Activated naive CD4-positive, alpha-beta T cell treated with anti-CD3 and anti-CD28 coated beads, Interleukin-2, amount 10 ng/mL, durations not matched to agents 7 days and 5 days (primary cell): ENCODE measurements around the gene TYSND1.

ENCODE experiments used
- CTCF ChIA-PET: fragments of 350-600 bp; sonication (Branson Sonifier 250); formaldehyde crosslinking; loops from one replicate; lab custom pipeline; 2021; ENCODE audit warnings: antibody characterized with exemption; lab: Charles Lee
- DNase-seq: peaks from one replicate; pipeline ENCODE4 v3.0.0-alpha.2; 2020
- H3K27ac Mint-ChIP-seq: one replicate; pipeline ENCODE4 v1.8.0; 2021; ENCODE audit warnings: mild to moderate bottlenecking, moderate library complexity, mixed read lengths
- H3K27me3 Mint-ChIP-seq: one replicate; pipeline ENCODE4 v1.8.0; 2021; ENCODE audit warnings: mild to moderate bottlenecking, mixed read lengths
- H3K36me3 Mint-ChIP-seq: one replicate; pipeline ENCODE4 v1.8.0; 2021; ENCODE audit warnings: mixed read lengths
- H3K4me1 Mint-ChIP-seq: one replicate; pipeline ENCODE4 v1.8.0; 2021; ENCODE audit warnings: mixed read lengths
- H3K4me3 Mint-ChIP-seq: one replicate; pipeline ENCODE4 v1.8.0; 2021; ENCODE audit warnings: mild to moderate bottlenecking, moderate library complexity, mixed read lengths
- H3K9me3 Mint-ChIP-seq: one replicate; pipeline ENCODE4 v1.8.0; 2021; ENCODE audit warnings: mixed read lengths

TYSND1 gene

DNA sequence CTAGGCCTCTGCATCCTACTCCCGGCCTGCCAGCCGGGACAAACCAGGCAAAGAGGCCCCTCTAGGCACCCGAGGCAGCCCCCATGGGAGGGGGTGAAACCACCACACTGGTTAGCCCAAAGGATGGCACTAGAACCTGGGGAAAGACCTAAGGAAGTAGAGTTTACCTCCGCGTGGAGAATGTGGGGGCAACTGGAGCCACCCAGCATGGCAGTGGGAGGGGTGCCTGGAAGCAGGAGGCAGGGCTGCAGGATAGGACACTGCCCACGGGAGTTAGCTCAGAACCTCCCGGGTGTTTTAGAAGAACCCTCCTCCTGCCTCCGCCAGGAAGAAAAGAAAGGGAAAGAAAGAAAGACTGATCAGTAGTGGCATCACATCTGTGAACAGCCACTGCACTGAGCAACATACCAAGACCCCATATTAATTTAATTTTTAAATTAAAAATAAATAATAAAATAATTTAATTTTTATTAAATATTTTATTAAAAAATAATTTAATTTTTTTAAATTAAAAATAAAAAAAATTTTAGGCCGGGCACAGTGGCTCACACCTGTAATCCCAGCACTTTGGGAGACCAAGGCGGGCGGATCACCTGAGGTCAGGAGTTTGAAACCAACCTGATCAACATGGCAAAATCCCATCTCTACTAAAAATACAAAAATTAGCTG is 25.1 kb downstream of the TYSND1 start:
- Mint-ChIP-seq H3K9me3 (no peaks in the 10 kb centered on the region), H3K4me1 (no peaks in the 10 kb centered on the region), H3K27ac (no peak overlapping the region), H3K4me3 (no peak overlapping the region), H3K27me3 (peaks cover 3% of the 10 kb centered on the region), H3K36me3 (no peaks in the 10 kb centered on the region)
- CTCF ChIA-PET: interaction anchor here (1.0 kb wide), 1 partner anchor 25 kb away, joined by 3 read pairs; no protein-coding TSS in a partner anchor
- DNase-seq: no peak

DNA sequence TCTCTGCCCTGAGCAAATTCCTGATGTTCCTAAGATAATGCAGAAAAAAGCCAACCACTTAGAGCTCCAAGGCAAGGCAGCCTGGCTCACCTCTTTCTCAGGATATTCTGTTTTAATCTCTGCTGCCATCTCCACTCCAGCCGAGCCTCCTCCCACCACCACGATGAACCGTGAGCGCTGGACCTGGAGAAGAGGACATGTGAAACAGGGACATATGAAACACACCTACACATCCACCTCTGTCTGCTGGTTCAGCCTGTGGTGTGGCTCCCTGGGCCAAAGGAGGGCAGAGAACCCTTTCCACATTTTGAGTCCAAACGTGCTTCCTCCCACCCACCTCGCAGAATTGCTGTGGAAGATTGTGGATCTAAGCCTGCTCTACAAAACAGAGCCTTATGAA is 26.1 kb downstream of the TYSND1 start:
- DNase-seq: no peak
- CTCF ChIA-PET: interaction anchor here (1.0 to 1.2 kb wide), 2 partner anchors 10 to 26 kb away, joined by 3 to 4 read pairs; partner anchors contain the start of gene TYSND1
- no peaks in the 10 kb centered on the region for H3K9me3 Mint-ChIP-seq
- peaks cover 2% of the 10 kb centered on the region for H3K4me1 Mint-ChIP-seq
- peaks cover 3% of the 10 kb centered on the region for H3K27me3 Mint-ChIP-seq
- no peaks in the 10 kb centered on the region for H3K36me3 Mint-ChIP-seq
- H3K4me3 Mint-ChIP-seq: no peak overlapping the region
- no peak overlapping the region for H3K27ac Mint-ChIP-seq

DNA sequence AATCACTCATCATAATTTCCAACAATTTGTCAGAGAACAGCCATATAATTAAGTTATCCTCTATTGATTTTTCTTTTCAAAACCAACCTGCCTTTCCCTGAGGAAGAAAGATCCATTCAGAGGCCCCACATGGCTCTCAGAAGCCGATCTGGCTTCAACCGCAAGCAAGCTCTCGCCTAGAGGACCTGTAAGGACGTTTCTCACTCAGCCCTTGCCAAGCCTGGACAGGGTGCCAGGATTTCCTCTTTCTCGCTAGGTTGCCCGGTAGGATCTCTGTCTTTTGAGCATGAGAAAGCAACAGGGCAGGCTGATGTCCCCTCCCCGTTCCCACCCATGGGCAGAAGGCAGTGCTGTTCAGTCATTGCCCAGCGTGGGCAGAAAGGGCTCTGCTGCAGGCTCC is 26.9 kb downstream of the TYSND1 start:
- CTCF ChIA-PET: interaction anchor here (1.0 to 2.3 kb wide), 3 partner anchors 11 to 27 kb away, joined by 3 to 7 read pairs (median 4); partner anchors contain the start of gene TYSND1
- Mint-ChIP-seq H3K4me3 (no peak overlapping the region), H3K27ac (no peak overlapping the region), H3K27me3 (peaks cover 3% of the 10 kb centered on the region), H3K4me1 (peaks cover 2% of the 10 kb centered on the region), H3K9me3 (no peaks in the 10 kb centered on the region), H3K36me3 (no peaks in the 10 kb centered on the region)
- DNase-seq: no peak

DNA sequence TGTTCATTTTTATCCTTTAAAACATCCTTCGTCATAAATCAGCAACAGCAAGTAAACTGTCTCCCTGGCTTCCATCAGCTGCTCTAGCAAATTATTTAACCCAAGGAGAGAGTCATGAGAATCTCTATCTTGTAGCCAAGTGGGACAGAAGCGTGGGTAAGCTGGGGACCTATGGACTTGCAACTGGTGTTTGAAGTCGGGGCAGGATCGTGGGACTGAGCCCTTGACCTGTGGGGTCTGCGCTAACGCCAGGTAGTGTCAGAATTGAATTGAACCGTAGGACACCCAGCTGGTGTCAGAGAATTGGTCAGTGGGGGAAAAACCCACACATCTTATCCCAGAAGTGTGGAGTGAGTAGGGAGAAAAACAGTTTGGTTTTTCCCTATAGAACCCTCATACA is 27.3 kb downstream of the TYSND1 start:
- H3K9me3 Mint-ChIP-seq: no peaks in the 10 kb centered on the region
- no peak for DNase-seq
- H3K27me3 Mint-ChIP-seq: peaks cover 3% of the 10 kb centered on the region
- no peaks in the 10 kb centered on the region for H3K36me3 Mint-ChIP-seq
- CTCF ChIA-PET: interaction anchor here (0.9 to 5.0 kb wide), 7 partner anchors 9 to 245 kb away, joined by 3 to 43 read pairs (median 7); partner anchors contain the start of gene TYSND1
- H3K4me3 Mint-ChIP-seq: no peak overlapping the region
- H3K27ac Mint-ChIP-seq: no peak overlapping the region
- H3K4me1 Mint-ChIP-seq: peaks cover 2% of the 10 kb centered on the region

DNA sequence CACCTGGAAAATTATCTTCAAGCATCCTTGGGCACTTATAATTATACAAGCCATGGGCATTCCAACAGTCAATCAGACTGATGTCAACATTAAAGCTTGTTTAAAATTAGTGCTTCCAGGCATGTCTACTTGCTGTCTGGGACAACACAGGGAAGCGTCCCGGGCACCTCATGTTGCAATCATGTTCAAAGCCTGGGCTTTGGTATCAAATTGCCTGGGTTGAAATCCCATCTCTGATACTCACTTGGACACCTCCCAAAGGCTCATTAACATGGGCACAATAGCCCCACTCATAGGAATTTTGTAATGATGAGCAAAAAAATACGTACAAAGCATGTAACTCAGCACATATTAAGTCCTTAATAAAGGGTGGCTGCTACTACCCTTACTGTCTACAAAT is 28.3 kb downstream of the TYSND1 start:
- Mint-ChIP-seq H3K4me1 (peaks cover 2% of the 10 kb centered on the region), H3K27me3 (peaks cover 3% of the 10 kb centered on the region), H3K27ac (no peak overlapping the region), H3K9me3 (no peaks in the 10 kb centered on the region), H3K4me3 (no peak overlapping the region), H3K36me3 (peaks cover 2% of the 10 kb centered on the region)
- CTCF ChIA-PET: interaction anchor here (0.9 to 5.0 kb wide), 10 partner anchors 8 to 246 kb away, joined by 3 to 43 read pairs (median 6); partner anchors contain the start of gene TYSND1
- no peak for DNase-seq

DNA sequence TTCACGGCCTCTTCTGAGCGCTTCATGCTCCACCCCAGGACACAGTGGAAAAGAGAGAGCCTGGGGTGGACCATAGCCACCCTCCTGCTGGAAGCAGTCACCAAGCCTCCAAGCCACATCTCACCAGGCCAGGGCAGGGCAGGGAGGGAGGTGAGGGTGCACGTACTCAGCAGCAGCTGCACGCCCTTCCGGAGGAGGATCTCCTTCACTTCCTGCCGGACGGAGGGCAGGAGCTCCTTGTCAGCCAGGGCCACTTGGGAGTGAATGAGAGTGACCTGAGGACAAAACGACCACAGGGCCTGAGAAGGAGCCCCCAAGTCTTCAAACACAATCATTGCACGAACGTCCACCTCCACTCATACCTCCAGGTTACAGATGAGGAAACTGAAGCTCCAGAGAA is 28.9 kb downstream of the TYSND1 start:
- peaks cover 3% of the 10 kb centered on the region for H3K27me3 Mint-ChIP-seq
- no peak for DNase-seq
- H3K4me3 Mint-ChIP-seq: no peak overlapping the region
- H3K9me3 Mint-ChIP-seq: no peaks in the 10 kb centered on the region
- no peak overlapping the region for H3K27ac Mint-ChIP-seq
- peaks cover 2% of the 10 kb centered on the region for H3K36me3 Mint-ChIP-seq
- H3K4me1 Mint-ChIP-seq: peaks cover 2% of the 10 kb centered on the region
- CTCF ChIA-PET: interaction anchor here (1.4 to 5.0 kb wide), 7 partner anchors 11 to 246 kb away, joined by 3 to 43 read pairs (median 10); partner anchors contain the start of gene TYSND1

DNA sequence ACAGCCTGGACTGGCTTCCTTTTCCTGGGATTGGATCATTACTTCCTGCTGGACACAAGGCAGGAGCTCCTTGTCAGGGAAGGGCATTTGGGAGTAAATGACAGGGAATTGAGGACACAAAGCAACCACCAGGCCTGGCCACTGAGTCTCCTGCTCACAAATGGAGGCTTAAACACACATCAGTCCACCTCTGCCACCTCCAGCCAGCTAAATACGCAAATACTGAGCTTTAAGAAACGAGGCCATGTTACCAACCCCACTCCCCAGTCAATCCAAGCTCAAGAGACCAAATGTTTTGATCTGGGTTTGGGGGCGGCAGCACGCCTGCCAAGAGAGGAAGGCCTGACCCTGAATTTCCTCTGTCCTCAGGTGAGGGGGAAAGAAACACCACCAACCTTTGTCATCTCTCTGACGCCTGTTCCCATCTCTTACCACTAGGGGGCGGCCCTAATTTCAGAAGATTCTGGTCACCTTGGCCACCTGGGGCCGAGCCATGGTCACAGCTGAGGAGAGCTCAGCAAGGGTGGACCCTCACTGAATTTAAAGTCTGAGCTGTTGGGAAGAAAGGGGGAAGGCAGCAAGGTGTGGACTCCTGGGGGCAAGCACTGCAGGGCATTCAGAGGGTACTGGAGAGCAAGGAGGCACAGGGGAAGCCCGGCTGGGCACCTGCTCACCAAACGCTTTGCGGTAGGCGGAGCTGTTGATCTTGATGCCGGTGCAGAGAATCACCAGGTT is 30.4 kb downstream of the TYSND1 start:
- Mint-ChIP-seq H3K4me1 (peaks cover 10% of the 10 kb centered on the region), H3K4me3 (no peak overlapping the region), H3K27ac (no peak overlapping the region), H3K36me3 (peaks cover 2% of the 10 kb centered on the region), H3K27me3 (peaks cover 3% of the 10 kb centered on the region), H3K9me3 (no peaks in the 10 kb centered on the region)
- CTCF ChIA-PET: interaction anchor here (0.6 to 5.0 kb wide), 38 partner anchors 9 to 619 kb away, joined by 3 to 51 read pairs (median 4); partner anchors contain the start of genes SAR1A and TYSND1
- DNase-seq: peak; percentile 68

DNA sequence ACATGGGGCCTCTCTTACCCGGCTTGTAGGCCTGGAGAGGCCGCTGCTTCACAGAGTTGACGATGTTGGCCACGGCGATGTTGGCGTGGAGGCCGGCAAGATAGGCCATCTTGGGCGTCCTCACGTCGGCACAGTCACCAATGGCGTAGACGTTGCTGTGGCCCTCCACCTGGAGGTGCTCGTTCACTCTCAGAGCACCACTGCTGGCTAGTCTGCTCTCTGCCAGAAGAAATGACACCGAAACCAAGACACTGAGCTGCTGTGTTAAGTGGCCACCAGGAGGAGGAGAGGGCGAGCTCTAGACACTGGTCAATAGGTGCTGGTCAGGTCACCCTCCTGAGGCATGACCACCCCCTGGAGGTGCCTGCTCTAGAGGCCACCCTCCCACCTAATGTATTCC is 31.6 kb downstream of the TYSND1 start:
- peaks cover 10% of the 10 kb centered on the region for H3K4me1 Mint-ChIP-seq
- no peak overlapping the region for H3K4me3 Mint-ChIP-seq
- H3K27ac Mint-ChIP-seq: no peak overlapping the region
- H3K27me3 Mint-ChIP-seq: no peaks in the 10 kb centered on the region
- CTCF ChIA-PET: interaction anchor here (0.7 to 5.0 kb wide), 19 partner anchors 8 to 272 kb away, joined by 3 to 51 read pairs (median 8); partner anchors contain the start of genes SAR1A and TYSND1
- peaks cover 2% of the 10 kb centered on the region for H3K36me3 Mint-ChIP-seq
- no peak for DNase-seq
- no peaks in the 10 kb centered on the region for H3K9me3 Mint-ChIP-seq

DNA sequence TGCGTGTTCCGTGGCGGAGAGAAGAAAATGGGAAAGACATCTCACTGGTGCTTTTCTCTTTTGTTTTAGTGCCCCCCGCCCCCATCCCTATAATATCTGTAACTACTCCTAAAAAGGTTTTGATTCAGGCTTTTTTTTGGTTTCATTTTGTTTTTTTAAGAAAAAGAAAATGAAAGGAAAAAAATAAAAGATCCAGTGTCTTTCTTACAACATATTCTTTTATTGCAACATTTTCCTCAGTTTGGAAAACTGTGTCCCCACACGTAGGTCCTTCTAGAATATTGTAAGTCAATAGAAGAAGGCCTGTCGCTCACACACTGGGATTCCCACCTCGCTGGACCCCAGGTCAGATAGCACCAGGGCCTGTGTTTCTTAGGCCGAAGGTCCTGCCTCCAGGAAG is 34.4 kb downstream of the TYSND1 start:
- H3K27ac Mint-ChIP-seq: no peak overlapping the region

DNA sequence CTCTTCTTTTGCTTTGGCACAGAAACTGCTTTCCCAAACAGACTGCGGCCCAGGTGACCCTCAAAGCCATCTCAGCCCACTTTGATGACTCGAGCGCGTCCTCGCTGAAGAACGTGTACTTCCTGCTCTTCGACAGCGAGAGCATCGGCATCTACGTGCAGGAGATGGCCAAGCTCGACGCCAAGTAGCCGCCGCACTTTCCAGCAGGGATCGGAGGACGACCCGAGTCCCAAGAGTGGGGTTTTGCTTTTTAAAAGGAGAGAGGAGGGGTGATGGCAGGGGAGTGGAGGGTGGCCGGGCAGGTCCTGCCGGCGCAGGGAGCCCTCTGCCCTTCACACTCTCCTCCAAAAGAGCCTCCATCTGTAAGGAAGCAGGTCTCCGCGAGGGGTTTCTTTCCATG is 35.0 kb downstream of the TYSND1 start:
- Mint-ChIP-seq H3K27ac (no peak overlapping the region), H3K4me3 (no peak overlapping the region), H3K36me3 (peaks cover 2% of the 10 kb centered on the region), H3K9me3 (no peaks in the 10 kb centered on the region), H3K27me3 (no peaks in the 10 kb centered on the region), H3K4me1 (peaks cover 10% of the 10 kb centered on the region)
- CTCF ChIA-PET: interaction anchor here (1.5 kb wide), 1 partner anchor 15 kb away, joined by 3 read pairs; no protein-coding TSS in a partner anchor
- no peak for DNase-seq

More for the DNA sequence above, 34.4 kb downstream of the TYSND1 start:
- no peak for DNase-seq
- CTCF ChIA-PET: no interaction called here
- no peaks in the 10 kb centered on the region for H3K27me3 Mint-ChIP-seq
- peaks cover 2% of the 10 kb centered on the region for H3K36me3 Mint-ChIP-seq
- peaks cover 10% of the 10 kb centered on the region for H3K4me1 Mint-ChIP-seq
- no peak overlapping the region for H3K4me3 Mint-ChIP-seq
- H3K9me3 Mint-ChIP-seq: no peaks in the 10 kb centered on the region

DNA sequence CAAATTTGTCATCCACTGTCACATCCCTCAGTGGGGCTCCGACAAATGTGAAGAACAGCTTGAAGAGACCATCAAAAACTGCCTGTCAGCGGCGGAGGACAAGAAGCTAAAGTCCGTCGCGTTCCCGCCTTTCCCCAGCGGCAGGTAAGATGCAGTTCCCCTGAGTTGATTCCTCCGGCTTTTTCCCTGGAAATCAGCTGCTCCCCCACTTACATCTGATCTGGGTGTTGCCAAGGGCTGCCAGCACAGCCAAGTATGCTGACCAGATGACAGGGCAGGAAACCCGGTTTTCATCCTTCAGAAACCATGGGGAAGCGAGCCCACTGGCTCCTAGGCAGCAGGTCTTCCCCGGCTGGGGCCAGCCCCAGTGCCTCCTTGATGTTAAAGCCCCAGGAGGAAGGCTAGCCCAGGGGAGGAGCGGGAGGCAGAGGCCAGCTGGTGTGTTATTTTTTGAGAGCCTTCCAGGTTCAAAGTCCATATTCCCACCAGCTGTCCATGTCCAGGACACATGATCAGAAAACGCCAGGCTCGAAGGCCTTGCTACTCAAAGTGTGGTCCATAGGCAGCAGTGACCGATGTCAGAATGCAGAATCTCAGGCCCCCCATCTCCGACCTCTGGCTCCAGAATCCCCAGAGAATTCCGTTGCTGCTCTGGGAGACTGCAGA is 37.3 kb downstream of the TYSND1 start:
- Mint-ChIP-seq H3K36me3 (peaks cover 2% of the 10 kb centered on the region), H3K27me3 (no peaks in the 10 kb centered on the region), H3K9me3 (no peaks in the 10 kb centered on the region), H3K4me3 (no peak overlapping the region), H3K4me1 (peaks cover 8% of the 10 kb centered on the region), H3K27ac (no peak overlapping the region)
- no peak for DNase-seq
- CTCF ChIA-PET: interaction anchor here (1.1 kb wide), 1 partner anchor 15 kb away, joined by 3 read pairs; no protein-coding TSS in a partner anchor

DNA sequence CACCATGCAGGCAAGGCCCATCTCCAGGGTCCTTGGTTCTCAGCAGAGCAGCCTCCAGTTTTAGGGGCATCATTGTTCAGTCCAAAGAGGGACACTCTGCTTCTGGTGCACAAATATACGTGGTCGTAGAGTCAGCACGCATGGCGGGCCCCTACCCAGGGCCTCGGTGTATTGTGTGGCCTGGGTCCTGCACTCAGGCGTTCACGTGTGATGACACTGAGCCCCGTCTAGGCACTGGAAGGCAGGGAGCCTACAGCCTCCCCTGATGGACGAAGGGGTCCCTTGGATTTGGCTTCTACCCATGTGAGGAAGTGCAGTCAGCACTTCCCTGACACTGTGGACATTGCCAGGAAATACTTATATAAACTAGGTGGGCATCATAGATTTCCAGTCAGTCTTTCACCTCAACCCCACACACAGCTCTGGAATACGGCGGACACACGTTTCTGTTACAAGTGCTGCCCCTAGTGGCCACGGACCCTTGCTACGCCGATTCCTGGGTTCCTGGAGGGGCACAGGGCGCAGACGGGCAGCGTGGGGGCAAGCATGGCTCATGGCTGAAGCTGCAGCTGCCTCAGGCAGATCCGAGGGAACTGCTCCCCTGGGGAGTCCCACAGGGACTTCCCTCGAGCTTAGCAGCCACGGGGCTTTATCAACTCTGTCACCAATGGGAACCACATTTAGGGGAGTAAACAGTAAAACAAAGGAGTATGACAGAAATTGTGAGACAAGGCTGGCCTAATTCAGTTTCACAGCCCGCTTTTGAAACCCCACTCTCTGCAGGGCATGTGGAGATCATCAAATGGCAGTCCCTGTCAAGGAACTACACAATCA is 39.3 kb downstream of the TYSND1 start:
- peaks cover 6% of the 10 kb centered on the region for H3K4me1 Mint-ChIP-seq
- H3K27me3 Mint-ChIP-seq: no peaks in the 10 kb centered on the region
- H3K27ac Mint-ChIP-seq: no peak overlapping the region
- no peaks in the 10 kb centered on the region for H3K9me3 Mint-ChIP-seq
- peaks cover 2% of the 10 kb centered on the region for H3K36me3 Mint-ChIP-seq
- no peak overlapping the region for H3K4me3 Mint-ChIP-seq
- CTCF ChIA-PET: interaction anchor here (2.1 to 2.9 kb wide), 3 partner anchors 9 to 11 kb away, joined by 5 to 18 read pairs (median 7); no protein-coding TSS in a partner anchor
- DNase-seq: no peak

DNA sequence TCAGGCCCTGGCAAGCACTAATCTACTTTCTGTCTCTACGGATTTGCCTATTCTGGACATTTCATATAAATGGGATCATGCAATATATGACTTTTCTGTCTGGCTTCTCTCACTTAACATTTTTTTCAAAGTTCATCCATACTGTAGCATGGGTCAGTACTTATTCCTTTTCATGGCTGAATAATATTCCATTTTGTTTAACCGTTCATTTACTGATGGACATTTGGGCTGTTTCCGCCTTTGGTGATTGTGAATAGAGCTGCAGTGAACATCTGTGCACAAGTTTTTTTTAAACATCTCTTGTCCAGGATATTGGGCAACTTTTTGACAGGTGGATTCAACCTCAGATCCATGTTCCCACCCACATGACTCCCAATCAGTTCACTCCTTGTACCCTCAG is 44.8 kb downstream of the TYSND1 start:
- CTCF ChIA-PET: no interaction called here
- H3K4me1 Mint-ChIP-seq: no peaks in the 10 kb centered on the region
- H3K36me3 Mint-ChIP-seq: peaks cover 21% of the 10 kb centered on the region
- no peaks in the 10 kb centered on the region for H3K9me3 Mint-ChIP-seq
- no peak overlapping the region for H3K4me3 Mint-ChIP-seq
- DNase-seq: no peak
- no peaks in the 10 kb centered on the region for H3K27me3 Mint-ChIP-seq
- H3K27ac Mint-ChIP-seq: no peak overlapping the region
